Astrocyte of the hippocampus (primary cell): ENCODE results near the gene LYPD3.

Experiments used
- DNase-seq: peaks from one replicate; pipeline ENCODE4 v3.0.0; 2011; ENCODE audit warnings: low read depth, low spot score

The LYPD3 gene

GRCh38 chr19:43485951-43486350 lies 20.5 kb upstream of the LYPD3 start:
- DNase-seq = no peak

GRCh38 chr19:43483281-43483680 lies 17.9 kb upstream of the LYPD3 start:
- DNase-seq = no peak

GRCh38 chr19:43482193-43482592 lies 16.8 kb upstream of the LYPD3 start:
- no peak for DNase-seq

- DNase-seq = no peak
These were observed 16.3 kb upstream of the LYPD3 start for GRCh38 chr19:43481701-43482100.

GRCh38 chr19:43480574-43480973 lies 15.2 kb upstream of the LYPD3 start:
- no peak for DNase-seq

GRCh38 chr19:43479961-43480561 lies 14.7 kb upstream of the LYPD3 start:
- no peak for DNase-seq

GRCh38 chr19:43479226-43479625 lies 13.8 kb upstream of the LYPD3 start:
- no peak for DNase-seq

- no peak for DNase-seq
These were observed 12.9 kb upstream of the LYPD3 start for GRCh38 chr19:43478323-43478722.

GRCh38 chr19:43476606-43477005 lies 11.2 kb upstream of the LYPD3 start:
- DNase-seq = peak; percentile 78

GRCh38 chr19:43474986-43475705 lies 9.7 kb upstream of the LYPD3 start:
- DNase-seq = peak; percentile 97

- no peak for DNase-seq
These were observed 9.1 kb upstream of the LYPD3 start for GRCh38 chr19:43474487-43474886.

- DNase-seq = no peak
These were observed 5.7 kb upstream of the LYPD3 start for GRCh38 chr19:43471091-43471490.

- peak; percentile 35 for DNase-seq
These were observed 4.9 kb upstream of the LYPD3 start for GRCh38 chr19:43470288-43470687.

- DNase-seq = no peak
These were observed 3.7 kb upstream of the LYPD3 start for GRCh38 chr19:43469160-43469480.

- no peak for DNase-seq
These were observed 3.1 kb upstream of the LYPD3 start for GRCh38 chr19:43468354-43469159.

GRCh38 chr19:43467730-43468129 lies 2.3 kb upstream of the LYPD3 start:
- peak; percentile 45 for DNase-seq

- no peak for DNase-seq
These were observed 1.9 kb upstream of the LYPD3 start for GRCh38 chr19:43467276-43467675.

- no peak for DNase-seq
These were observed 1.4 kb upstream of the LYPD3 start for GRCh38 chr19:43466793-43467192.

GRCh38 chr19:43464134-43464775 lies 1.2 kb downstream of the LYPD3 start:
- no peak for DNase-seq

GRCh38 chr19:43463381-43464133 lies 1.9 kb downstream of the LYPD3 start:
- peak; percentile 95 for DNase-seq

- DNase-seq = no peak
These were observed 2.5 kb downstream of the LYPD3 start for GRCh38 chr19:43462785-43463380.
